HEK293 (cell line): ENCODE measurements around the gene CLPSL2.

ENCODE experiments used
- GLI2 ChIP-seq: fragments of 450-650 bp; formaldehyde crosslinking; IDR thresholded peaks from 2 replicates; pipeline ENCODE4; 2017; ENCODE audit warnings: missing biosample characterization, missing genetic modification characterization, low read depth, borderline replicate concordance
- GLI4 ChIP-seq: fragments of 450-650 bp; formaldehyde crosslinking; IDR thresholded peaks from 2 replicates; pipeline ENCODE4 v1.5.1; 2016; ENCODE audit warnings: missing biosample characterization, missing genetic modification characterization
- GLIS1 ChIP-seq: fragments of 450-650 bp; formaldehyde crosslinking; IDR thresholded peaks from 2 replicates; pipeline ENCODE4 v1.5.1; 2016; ENCODE audit warnings: missing biosample characterization, missing genetic modification characterization
- GLIS2 ChIP-seq: fragments of 450-650 bp; formaldehyde crosslinking; IDR thresholded peaks from 2 replicates; pipeline ENCODE4 v1.5.1; 2016; ENCODE audit warnings: missing biosample characterization, missing genetic modification characterization
- KLF16 ChIP-seq: fragments of 450-650 bp; formaldehyde crosslinking; IDR thresholded peaks from 2 replicates; pipeline ENCODE4 v1.5.1; 2017; ENCODE audit warnings: missing biosample characterization, missing genetic modification characterization
- ZBTB48 ChIP-seq: fragments of 450-650 bp; formaldehyde crosslinking; IDR thresholded peaks from 2 replicates; pipeline ENCODE4 v1.5.1; 2016; ENCODE audit warnings: missing biosample characterization, missing genetic modification characterization
- ZIC2 ChIP-seq: fragments of 450-650 bp; formaldehyde crosslinking; IDR thresholded peaks from 2 replicates; pipeline ENCODE4 v1.5.1; 2016; ENCODE audit warnings: missing biosample characterization, missing genetic modification characterization
- ZNF2 ChIP-seq: fragments of 450-650 bp; formaldehyde crosslinking; IDR thresholded peaks from 2 replicates; pipeline ENCODE4 v1.5.1; 2016; ENCODE audit warnings: missing biosample characterization, missing genetic modification characterization
- ZNF341 ChIP-seq: fragments of 450-650 bp; formaldehyde crosslinking; IDR thresholded peaks from 2 replicates; pipeline ENCODE4; 2016; ENCODE audit warnings: low read depth, missing biosample characterization, missing genetic modification characterization
- ZNF350 ChIP-seq: fragments of 450-650 bp; formaldehyde crosslinking; IDR thresholded peaks from 2 replicates; pipeline ENCODE4 v1.5.0; 2017; ENCODE audit warnings: missing biosample characterization, mild to moderate bottlenecking, missing genetic modification characterization
- ZNF37A ChIP-seq: fragments of 450-650 bp; IDR thresholded peaks from 2 replicates; pipeline ENCODE4 v1.5.1; 2018; ENCODE audit warnings: missing biosample characterization, missing genetic modification characterization
- ZNF561 ChIP-seq: fragments of 450-650 bp; IDR thresholded peaks from 2 replicates; pipeline ENCODE4 v1.5.1; 2018; ENCODE audit warnings: missing biosample characterization, missing genetic modification characterization, borderline replicate concordance
- ZNF660 ChIP-seq: fragments of 450-650 bp; IDR thresholded peaks from 2 replicates; pipeline ENCODE4 v1.5.1; 2018; ENCODE audit warnings: missing biosample characterization, mild to moderate bottlenecking, missing genetic modification characterization
- ZSCAN16 ChIP-seq: fragments of 450-650 bp; formaldehyde crosslinking; IDR thresholded peaks from 2 replicates; pipeline ENCODE4 v1.5.1; 2016; ENCODE audit warnings: missing biosample characterization, missing genetic modification characterization
- TF ChIP-seq, protein P1 (sequence below): sonication (generic); formaldehyde crosslinking; IDR thresholded peaks from 2 replicates; pipeline ENCODE4 v1.8.1; 2022; ENCODE audit warnings: mild to moderate bottlenecking, moderate library complexity, missing genetic modification reagents
- TF ChIP-seq, protein P2 (sequence below): fragments of 450-650 bp; formaldehyde crosslinking; IDR thresholded peaks from 2 replicates; pipeline ENCODE4 v1.5.1; 2016; ENCODE audit warnings: missing biosample characterization, missing genetic modification characterization
- TF ChIP-seq, protein P3 (sequence below): fragments of 450-650 bp; formaldehyde crosslinking; IDR thresholded peaks from 2 replicates; pipeline ENCODE4 v1.5.1; 2016; ENCODE audit warnings: missing biosample characterization, missing genetic modification characterization
- TF ChIP-seq, protein P4 (sequence below): fragments of 450-650 bp; formaldehyde crosslinking; IDR thresholded peaks from 2 replicates; pipeline ENCODE4 v1.5.1; 2016; ENCODE audit warnings: missing biosample characterization, missing genetic modification characterization
- TF ChIP-seq, protein P5 (sequence below): fragments of 450-650 bp; formaldehyde crosslinking; IDR thresholded peaks from 2 replicates; pipeline ENCODE4 v1.5.1; 2016; ENCODE audit warnings: missing biosample characterization, missing genetic modification characterization
- TF ChIP-seq, protein P6 (sequence below): fragments of 450-650 bp; formaldehyde crosslinking; IDR thresholded peaks from 2 replicates; pipeline ENCODE4 v1.5.1; 2016; ENCODE audit warnings: missing biosample characterization, missing genetic modification characterization

The CLPSL2 gene

DNA sequence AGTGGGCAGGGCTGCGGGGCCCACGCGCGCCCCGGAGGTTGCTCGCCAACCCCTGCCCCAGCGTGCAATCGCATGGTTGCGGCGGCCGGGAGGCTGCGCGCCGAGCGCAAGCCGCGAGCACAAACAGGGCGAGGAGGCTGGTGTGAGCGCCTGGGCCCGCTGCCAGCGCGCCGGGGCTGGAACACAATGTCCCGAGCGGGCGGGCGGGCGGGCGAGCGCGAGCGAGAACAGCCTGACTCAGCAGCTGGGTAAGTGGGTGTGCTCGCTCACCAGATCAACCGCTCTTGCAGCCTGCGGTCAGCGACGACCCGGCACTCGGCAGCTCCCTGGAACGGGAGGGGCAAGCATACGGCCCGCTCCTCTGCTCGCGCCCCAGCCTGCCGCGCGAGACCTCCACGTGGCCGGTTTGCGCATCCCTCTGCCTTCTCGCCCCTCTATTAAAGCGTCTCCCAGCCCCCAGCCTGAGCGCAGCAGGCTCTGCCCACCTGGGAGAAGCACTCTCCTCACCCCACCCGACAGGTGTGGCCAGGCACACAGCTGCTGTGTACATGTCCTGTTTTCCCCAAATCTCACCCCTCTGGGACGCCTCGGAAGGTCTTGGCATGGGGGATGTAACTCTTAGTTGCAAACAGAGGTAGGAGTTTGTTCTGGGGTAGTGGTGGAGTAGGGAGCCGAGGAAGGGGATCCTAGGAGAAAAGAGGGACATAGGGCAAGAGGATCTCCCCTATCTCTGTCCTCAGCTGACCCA is 48.3 kb upstream of the CLPSL2 start (continued):
- TF ChIP-seq ZNF660 (tag by site-specific recombination) (peak; percentile 57; the same call in 1 of the 2 replicates), GLI4 (no peak), KLF16 (tag by site-specific recombination) (peak; percentile 13; the same call in 1 of the 2 replicates), GLIS1 (tag by site-specific recombination) (0 out of 2 replicates have a peak, but pooled peaks have one; percentile 27), ZNF2 (0 out of 2 replicates have a peak, but pooled peaks have one; percentile 16), ZNF561 (tag by site-specific recombination) (peak; percentile 75; the same call in 1 of the 2 replicates), ZNF350 (no peak), ZBTB48 (tag by site-specific recombination) (peak; percentile 29; the same call in 1 of the 2 replicates), ZNF37A (no peak), ZSCAN16 (0 out of 2 replicates have a peak, but pooled peaks have one; percentile 0), GLIS2 (tag by site-specific recombination) (0 out of 2 replicates have a peak, but pooled peaks have one; percentile 36), ZIC2 (tag by site-specific recombination) (0 out of 2 replicates have a peak, but pooled peaks have one; percentile 5), ZNF341 (tag by site-specific recombination) (peak; percentile 97), GLI2 (tag by site-specific recombination) (no peak)
- TF ChIP-seq, protein P1, sequence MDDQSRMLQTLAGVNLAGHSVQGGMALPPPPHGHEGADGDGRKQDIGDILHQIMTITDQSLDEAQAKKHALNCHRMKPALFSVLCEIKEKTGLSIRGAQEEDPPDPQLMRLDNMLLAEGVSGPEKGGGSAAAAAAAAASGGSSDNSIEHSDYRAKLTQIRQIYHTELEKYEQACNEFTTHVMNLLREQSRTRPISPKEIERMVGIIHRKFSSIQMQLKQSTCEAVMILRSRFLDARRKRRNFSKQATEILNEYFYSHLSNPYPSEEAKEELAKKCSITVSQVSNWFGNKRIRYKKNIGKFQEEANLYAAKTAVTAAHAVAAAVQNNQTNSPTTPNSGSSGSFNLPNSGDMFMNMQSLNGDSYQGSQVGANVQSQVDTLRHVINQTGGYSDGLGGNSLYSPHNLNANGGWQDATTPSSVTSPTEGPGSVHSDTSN = peak; percentile 60; the same call in 1 of the 2 replicates
- TF ChIP-seq, protein P2, sequence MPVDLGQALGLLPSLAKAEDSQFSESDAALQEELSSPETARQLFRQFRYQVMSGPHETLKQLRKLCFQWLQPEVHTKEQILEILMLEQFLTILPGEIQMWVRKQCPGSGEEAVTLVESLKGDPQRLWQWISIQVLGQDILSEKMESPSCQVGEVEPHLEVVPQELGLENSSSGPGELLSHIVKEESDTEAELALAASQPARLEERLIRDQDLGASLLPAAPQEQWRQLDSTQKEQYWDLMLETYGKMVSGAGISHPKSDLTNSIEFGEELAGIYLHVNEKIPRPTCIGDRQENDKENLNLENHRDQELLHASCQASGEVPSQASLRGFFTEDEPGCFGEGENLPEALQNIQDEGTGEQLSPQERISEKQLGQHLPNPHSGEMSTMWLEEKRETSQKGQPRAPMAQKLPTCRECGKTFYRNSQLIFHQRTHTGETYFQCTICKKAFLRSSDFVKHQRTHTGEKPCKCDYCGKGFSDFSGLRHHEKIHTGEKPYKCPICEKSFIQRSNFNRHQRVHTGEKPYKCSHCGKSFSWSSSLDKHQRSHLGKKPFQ (tag by site-specific recombination) = peak; percentile 91
- TF ChIP-seq, protein P3, sequence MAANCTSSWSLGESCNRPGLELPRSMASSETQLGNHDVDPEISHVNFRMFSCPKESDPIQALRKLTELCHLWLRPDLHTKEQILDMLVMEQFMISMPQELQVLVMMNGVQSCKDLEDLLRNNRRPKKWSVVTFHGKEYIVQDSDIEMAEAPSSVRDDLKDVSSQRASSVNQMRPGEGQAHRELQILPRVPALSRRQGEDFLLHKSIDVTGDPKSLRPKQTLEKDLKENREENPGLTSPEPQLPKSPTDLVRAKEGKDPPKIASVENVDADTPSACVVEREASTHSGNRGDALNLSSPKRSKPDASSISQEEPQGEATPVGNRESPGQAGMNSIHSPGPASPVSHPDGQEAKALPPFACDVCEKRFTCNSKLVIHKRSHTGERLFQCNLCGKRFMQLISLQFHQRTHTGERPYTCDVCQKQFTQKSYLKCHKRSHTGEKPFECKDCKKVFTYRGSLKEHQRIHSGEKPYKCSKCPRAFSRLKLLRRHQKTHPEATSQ = peak; percentile 58; the same call in 1 of the 2 replicates
- TF ChIP-seq, protein P4, sequence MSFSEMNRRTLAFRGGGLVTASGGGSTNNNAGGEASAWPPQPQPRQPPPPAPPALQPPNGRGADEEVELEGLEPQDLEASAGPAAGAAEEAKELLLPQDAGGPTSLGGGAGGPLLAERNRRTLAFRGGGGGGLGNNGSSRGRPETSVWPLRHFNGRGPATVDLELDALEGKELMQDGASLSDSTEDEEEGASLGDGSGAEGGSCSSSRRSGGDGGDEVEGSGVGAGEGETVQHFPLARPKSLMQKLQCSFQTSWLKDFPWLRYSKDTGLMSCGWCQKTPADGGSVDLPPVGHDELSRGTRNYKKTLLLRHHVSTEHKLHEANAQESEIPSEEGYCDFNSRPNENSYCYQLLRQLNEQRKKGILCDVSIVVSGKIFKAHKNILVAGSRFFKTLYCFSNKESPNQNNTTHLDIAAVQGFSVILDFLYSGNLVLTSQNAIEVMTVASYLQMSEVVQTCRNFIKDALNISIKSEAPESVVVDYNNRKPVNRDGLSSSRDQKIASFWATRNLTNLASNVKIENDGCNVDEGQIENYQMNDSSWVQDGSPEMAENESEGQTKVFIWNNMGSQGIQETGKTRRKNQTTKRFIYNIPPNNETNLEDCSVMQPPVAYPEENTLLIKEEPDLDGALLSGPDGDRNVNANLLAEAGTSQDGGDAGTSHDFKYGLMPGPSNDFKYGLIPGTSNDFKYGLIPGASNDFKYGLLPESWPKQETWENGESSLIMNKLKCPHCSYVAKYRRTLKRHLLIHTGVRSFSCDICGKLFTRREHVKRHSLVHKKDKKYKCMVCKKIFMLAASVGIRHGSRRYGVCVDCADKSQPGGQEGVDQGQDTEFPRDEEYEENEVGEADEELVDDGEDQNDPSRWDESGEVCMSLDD = no peak
- TF ChIP-seq, protein P5, sequence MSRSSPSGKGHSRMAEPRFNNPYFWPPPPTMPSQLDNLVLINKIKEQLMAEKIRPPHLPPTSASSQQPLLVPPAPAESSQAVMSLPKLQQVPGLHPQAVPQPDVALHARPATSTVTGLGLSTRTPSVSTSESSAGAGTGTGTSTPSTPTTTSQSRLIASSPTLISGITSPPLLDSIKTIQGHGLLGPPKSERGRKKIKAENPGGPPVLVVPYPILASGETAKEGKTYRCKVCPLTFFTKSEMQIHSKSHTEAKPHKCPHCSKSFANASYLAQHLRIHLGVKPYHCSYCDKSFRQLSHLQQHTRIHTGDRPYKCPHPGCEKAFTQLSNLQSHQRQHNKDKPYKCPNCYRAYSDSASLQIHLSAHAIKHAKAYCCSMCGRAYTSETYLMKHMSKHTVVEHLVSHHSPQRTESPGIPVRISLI (tag by site-specific recombination) = no peak
- TF ChIP-seq, protein P6, sequence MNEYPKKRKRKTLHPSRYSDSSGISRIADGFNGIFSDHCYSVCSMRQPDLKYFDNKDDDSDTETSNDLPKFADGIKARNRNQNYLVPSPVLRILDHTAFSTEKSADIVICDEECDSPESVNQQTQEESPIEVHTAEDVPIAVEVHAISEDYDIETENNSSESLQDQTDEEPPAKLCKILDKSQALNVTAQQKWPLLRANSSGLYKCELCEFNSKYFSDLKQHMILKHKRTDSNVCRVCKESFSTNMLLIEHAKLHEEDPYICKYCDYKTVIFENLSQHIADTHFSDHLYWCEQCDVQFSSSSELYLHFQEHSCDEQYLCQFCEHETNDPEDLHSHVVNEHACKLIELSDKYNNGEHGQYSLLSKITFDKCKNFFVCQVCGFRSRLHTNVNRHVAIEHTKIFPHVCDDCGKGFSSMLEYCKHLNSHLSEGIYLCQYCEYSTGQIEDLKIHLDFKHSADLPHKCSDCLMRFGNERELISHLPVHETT (tag by site-specific recombination) = no peak
